Frontal cortex (tissue), 4 donors: Measurements from ENCODE around the gene HSD3B7. TPM values are rescaled to one million over a fixed set of nuclear protein-coding genes. Genes with fewer than 3 reads are reported as not detected.

Experiments
- DNase-seq, 2 donors: peaks; one replicate each; pipeline ENCODE4 v3.0.0; 2012; ENCODE audit warnings: low spot score in 2 of 2
- FAIRE-seq: peaks from 2 replicates; lab custom pipeline; 2012; peaks lifted over from hg19 to GRCh38; lab: Jason Lieb, UNC
- total RNA-seq: library from RNA; depleted of rRNA; stranded (reverse); fragments of >200 nt; gene quantifications from one replicate; pipeline ENCODE4 v1.2.3, GENCODE V29; 2014
- donor health status: control.
- donor health status: control.
- donor health status: control.

HSD3B7 gene
- total RNA-seq, 1 donor from 2014 or later, result 2.0 TPM

DNA sequence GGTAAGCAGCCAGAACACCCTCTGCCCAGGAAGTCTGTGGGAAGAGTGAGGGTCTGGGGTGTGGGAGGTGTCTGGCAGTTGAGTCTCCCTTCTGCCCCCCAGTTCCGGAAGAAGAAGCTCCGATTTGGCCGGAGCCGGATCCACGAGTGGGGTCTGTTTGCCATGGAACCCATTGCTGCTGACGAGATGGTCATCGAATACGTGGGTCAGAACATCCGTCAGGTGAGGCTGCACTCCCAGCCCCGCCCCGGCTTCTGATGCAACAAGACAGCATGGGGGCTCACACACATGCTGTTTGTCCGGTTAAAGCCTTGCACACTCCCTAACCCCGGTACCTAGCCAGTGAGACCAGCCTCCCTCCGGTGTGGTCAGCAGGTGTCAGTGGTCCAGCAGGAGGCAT lies 4.0 kb upstream of the HSD3B7 start:
- FAIRE-seq (no peak), DNase-seq (no peak)

DNA sequence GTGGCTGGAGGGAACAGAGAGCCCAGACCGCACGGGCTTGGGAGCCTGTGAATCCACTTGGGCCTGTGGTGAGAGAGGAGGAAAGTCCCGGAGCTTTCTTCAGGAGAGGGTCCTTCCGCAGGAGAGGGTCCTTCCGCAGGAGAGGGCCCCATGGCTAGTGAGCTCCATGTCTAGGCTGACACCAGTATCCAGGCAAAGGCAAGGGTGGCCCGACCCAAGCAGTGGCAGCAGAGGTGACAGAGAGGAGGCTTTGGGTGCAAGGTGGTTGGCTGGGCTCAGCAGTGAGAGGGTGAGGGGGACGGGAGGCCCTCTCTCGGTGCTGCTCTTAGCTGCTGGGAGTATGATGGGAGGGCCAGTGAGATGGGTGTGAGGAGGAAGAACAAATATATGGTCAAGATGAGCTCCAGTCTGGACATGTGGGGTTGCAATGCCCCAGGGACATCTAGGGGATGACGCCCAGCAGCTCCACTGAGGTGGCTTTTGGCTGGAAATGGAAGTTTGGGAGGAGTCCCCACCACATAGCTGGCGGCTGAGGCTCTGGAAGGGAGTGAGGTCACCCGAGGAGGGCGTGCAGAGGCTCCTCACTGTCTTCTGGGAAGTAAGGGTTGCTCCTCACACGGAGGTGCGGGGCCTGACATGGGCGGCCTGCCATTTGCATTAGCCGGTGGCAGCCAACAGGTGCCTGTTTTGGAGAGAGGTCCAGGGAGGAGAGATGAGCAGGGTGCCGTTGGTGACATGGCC lies 2.3 kb upstream of the HSD3B7 start:
- DNase-seq, result no peak
- FAIRE-seq, result no peak

DNA sequence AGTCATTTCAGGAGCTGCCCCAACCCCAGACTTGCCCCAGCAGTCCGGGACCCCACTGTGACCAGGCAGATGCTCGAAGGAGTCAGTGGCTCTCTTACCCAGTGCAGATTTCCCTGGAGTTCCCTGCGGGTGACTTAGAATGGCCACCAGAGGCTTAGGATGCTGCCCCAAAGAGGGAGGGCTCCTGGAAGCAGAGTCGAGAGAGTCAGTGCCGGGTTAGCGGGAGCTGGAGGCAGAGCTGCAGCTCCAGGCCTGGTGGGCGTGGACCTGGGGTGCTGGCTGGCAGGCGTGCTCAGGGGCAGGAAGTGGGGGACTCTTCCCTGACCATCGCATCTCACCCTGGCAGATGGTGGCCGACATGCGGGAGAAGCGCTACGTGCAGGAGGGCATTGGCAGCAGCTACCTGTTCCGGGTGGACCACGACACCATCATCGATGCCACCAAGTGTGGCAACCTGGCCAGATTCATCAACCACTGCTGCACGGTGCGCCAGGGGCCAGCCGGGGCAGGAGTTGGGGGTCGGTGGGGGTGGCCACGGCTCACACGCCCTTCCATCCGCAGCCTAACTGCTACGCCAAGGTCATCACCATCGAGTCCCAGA lies 1.6 kb upstream of the HSD3B7 start:
- DNase-seq (no peak), FAIRE-seq (no peak)

DNA sequence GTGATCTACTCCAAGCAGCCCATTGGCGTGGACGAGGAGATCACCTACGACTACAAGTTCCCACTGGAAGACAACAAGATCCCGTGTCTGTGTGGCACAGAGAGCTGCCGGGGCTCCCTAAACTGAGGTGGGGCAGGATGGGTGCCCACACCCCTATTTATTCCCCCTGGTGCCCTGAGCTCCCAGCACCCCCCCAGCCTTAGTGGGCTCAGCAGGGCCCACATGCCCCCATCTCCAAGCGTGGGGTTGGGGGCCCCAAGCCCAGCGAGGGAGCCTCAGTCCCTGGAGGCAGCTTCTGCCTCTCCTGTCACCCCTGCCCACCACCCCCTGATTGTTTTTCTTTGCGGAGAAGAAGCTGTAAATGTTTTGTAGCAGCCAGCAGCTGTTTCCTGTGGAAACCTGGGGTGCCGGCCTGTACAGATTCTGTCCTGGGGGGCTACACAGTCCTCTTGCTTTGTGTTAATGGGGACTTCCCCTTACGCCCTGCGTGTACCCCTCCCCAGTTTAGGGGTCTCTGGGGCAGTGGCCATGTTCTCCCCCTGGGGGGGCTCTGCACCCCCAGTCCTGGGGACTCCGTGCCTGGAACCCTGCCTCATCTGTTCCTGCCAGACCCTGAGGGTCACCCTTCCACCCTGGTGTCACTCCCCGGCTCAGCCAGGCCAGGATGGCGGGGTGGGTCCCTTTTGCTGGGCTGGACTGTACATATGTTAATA lies 953 bp upstream of the HSD3B7 start:
- DNase-seq (no peak), FAIRE-seq (no peak)

GRCh38 chr16:30985401-30986128 lies 558 bp downstream of the HSD3B7 start:
- DNase-seq, result no peak
- no peak for FAIRE-seq

GRCh38 chr16:30986129-30986991 lies 1.4 kb downstream of the HSD3B7 start:
- DNase-seq (no peak), FAIRE-seq (no peak)

DNA sequence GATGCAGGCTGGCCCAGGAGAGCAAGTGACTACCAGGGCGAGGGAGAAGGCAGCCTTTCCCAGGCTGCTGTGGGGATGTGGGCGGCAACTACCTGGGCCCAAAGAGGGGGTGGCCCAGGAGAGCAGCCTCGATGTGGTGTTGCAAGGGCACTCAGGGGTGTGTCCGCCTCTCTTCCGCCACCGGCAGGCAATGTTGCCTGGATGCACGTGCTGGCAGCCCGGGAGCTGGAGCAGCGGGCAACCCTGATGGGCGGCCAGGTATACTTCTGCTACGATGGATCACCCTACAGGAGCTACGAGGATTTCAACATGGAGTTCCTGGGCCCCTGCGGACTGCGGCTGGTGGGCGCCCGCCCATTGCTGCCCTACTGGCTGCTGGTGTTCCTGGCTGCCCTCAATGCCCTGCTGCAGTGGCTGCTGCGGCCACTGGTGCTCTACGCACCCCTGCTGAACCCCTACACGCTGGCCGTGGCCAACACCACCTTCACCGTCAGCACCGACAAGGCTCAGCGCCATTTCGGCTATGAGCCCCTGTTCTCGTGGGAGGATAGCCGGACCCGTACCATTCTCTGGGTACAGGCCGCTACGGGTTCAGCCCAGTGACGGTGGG lies 2.7 kb downstream of the HSD3B7 start:
- no peak for DNase-seq
- FAIRE-seq, result no peak

GRCh38 chr16:30989469-30990047 lies 4.6 kb downstream of the HSD3B7 start:
- DNase-seq (no peak), FAIRE-seq (no peak)

GRCh38 chr16:30990105-30990504 lies 5.1 kb downstream of the HSD3B7 start:
- no peak for FAIRE-seq
- DNase-seq, result no peak

DNA sequence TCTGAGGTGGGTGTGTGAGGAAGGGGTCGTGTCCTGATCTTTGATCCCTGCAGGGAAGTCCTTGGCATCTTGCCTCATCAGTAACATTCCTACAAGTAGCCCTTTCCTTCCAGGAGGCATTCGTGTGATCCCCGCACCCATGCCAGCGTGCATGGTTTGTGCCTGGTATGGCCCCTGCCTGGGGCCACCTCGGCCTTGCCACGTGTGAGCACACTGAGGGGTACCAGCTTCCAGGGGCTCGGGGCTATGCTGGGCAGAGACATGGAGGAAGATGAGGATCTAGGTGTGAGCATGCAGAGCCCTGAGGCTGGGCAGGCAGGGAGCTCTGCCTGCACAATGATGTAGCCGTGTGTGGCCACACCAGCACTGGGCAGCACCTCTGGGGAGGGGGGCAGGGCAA lies 6.0 kb downstream of the HSD3B7 start:
- no peak for DNase-seq
- no peak for FAIRE-seq

DNA sequence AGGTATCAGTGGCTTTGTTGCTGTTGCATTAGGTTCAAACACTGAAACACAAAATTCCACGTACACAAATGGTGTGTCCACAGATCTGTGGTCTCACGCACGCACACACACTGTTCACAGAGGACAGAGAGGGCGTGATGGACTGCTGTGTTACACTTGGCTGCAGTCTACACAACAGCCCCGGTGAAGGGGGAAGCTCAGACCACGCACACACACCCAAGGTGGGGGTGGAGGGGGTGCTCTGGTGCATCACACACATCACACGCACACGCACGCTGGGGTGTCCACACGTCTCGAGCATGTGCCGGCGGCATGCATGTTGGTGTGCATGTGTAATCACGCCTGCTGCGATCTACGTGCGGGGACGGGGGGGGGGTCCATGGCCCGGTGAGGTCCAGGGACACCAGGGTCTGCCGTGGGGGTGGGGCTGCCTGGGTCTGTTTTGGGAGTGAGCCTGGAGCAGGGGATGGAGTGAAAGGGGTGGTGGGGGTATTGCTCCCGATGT lies 7.3 kb downstream of the HSD3B7 start:
- no peak for FAIRE-seq

GRCh38 chr16:30992931-30993816 lies 8.2 kb downstream of the HSD3B7 start:
- FAIRE-seq (no peak), DNase-seq (no peak)

More for the DNA sequence above, 7.3 kb downstream of the HSD3B7 start:
- no peak for DNase-seq

GRCh38 chr16:30995927-30996323 lies 10.9 kb downstream of the HSD3B7 start:
- DNase-seq, result no peak
- FAIRE-seq, result no peak

GRCh38 chr16:30996324-30996984 lies 11.4 kb downstream of the HSD3B7 start:
- no peak for DNase-seq
- FAIRE-seq, result no peak

- DNase-seq (peak; percentile 78 to 89), FAIRE-seq (no peak)
These were observed 12.1 kb downstream of the HSD3B7 start for GRCh38 chr16:30996985-30997724.
